H1 (cell line): ENCODE data around the gene WDR43. TPM values are rescaled to one million over a fixed set of nuclear protein-coding genes. Genes with fewer than 3 reads are reported as not detected.

ENCODE experiments used
- CTCF ChIA-PET: fragments of 300-600 bp; sonication (Branson Sonifier 250); formaldehyde crosslinking; loops from one replicate; lab custom pipeline; 2021; ENCODE audit not compliant: partially characterized antibody; lab: Charles Lee
- POLR2A ChIA-PET: fragments of 300-600 bp; sonication (Branson Sonifier 250); formaldehyde crosslinking; loops from one replicate; lab custom pipeline; 2021; ENCODE audit warnings: inconsistent platforms; ENCODE audit not compliant: partially characterized antibody; lab: Charles Lee
- DNase-seq, 2 experiments: peaks; one replicate each; pipeline versions ENCODE4 v3.0.0 to v3.0.0-alpha.2; 2010 to 2022; ENCODE audit warnings: low spot score in 2 of 2, low read depth in 1 of 2, mixed read lengths in 1 of 2
- FAIRE-seq: peaks from 2 replicates; lab custom pipeline; 2011; peaks lifted over from hg19 to GRCh38; lab: Jason Lieb, UNC
- H2AFZ ChIP-seq: 2 replicates; pipeline ENCODE4 v1.8.1; 2012; ENCODE audit warnings: low read length, inconsistent platforms
- H2AK5ac ChIP-seq: 2 replicates; pipeline ENCODE4 v1.6.1; 2013; ENCODE audit warnings: low read depth, low read length
- H2BK120ac ChIP-seq: replicated peaks from 2 replicates; pipeline ENCODE3; 2013; ENCODE audit warnings: low read depth, low read length, inconsistent platforms
- H2BK12ac ChIP-seq: 2 replicates; pipeline ENCODE4 v1.6.1; 2013; ENCODE audit warnings: low read depth, low read length
- H2BK15ac ChIP-seq: 2 replicates; pipeline ENCODE4 v1.6.1; 2013; ENCODE audit warnings: low read length
- H2BK20ac ChIP-seq: 2 replicates; pipeline ENCODE4 v1.6.1; 2013; ENCODE audit warnings: low read length
- H2BK5ac ChIP-seq: 2 replicates; pipeline ENCODE4 v1.6.1; 2013; ENCODE audit warnings: low read depth, low read length
- H3K14ac ChIP-seq: 2 replicates; pipeline ENCODE4 v1.6.1; 2013; ENCODE audit warnings: inconsistent platforms; ENCODE audit not compliant: insufficient read length
- H3K18ac ChIP-seq: 2 replicates; pipeline ENCODE4 v1.6.1; 2013; ENCODE audit warnings: low read length; ENCODE audit errors: extremely low read depth
- H3K23ac ChIP-seq: 2 replicates; pipeline ENCODE4 v1.6.1; 2013; ENCODE audit warnings: inconsistent platforms; ENCODE audit not compliant: insufficient read length
- H3K23me2 ChIP-seq: 2 replicates; pipeline ENCODE4 v1.6.1; 2013; ENCODE audit warnings: low read depth, low read length
- H3K27ac ChIP-seq: 2 replicates; pipeline ENCODE4 v1.6.1; 2011; ENCODE audit warnings: low read depth, low read length, inconsistent platforms
- H3K27me3 ChIP-seq, 4 experiments: replicated peaks in 1 of 4; 1 replicate in 1 of 4; 2 replicates in 3 of 4; pipeline versions ENCODE4 v1.6.1 to v1.8.1; 2011 to 2013; ENCODE audit warnings: low read length in 3 of 4, mild to moderate bottlenecking in 3 of 4, inconsistent platforms in 2 of 4, mixed read lengths in 2 of 4, moderate library complexity in 1 of 4; ENCODE audit not compliant: control insufficient read depth in 3 of 4, insufficient read depth in 3 of 4; ENCODE audit errors: extremely low read depth in 1 of 4
- H3K36me3 ChIP-seq, 4 experiments: 2 replicates each; pipeline versions ENCODE4 v1.6.1 to v1.8.1; 2011 to 2013; ENCODE audit warnings: mild to moderate bottlenecking in 4 of 4, low read length in 3 of 4, moderate library complexity in 2 of 4, control low read depth in 1 of 4, inconsistent platforms in 1 of 4; ENCODE audit not compliant: insufficient read depth in 4 of 4, control insufficient read depth in 2 of 4
- H3K4ac ChIP-seq: replicated peaks from 2 replicates; pipeline ENCODE3; 2013; ENCODE audit warnings: low read length, low read depth, mixed read lengths, inconsistent platforms; ENCODE audit not compliant: insufficient read length
- H3K4me1 ChIP-seq, 4 experiments: replicated peaks in 1 of 4; 1 replicate in 1 of 4; 2 replicates in 3 of 4; pipeline versions ENCODE4 v1.6.1 to v1.8.1; 2011 to 2013; ENCODE audit warnings: low read length in 3 of 4, inconsistent platforms in 2 of 4, mixed read lengths in 1 of 4; ENCODE audit not compliant: insufficient read depth in 4 of 4, control insufficient read depth in 3 of 4
- H3K4me2 ChIP-seq, 2 experiments: 2 replicates each; pipeline versions ENCODE4 v1.6.1 to v1.8.1; 2011 to 2013; ENCODE audit warnings: low read depth in 2 of 2, low read length in 2 of 2, control low read depth in 1 of 2, inconsistent platforms in 1 of 2, mild to moderate bottlenecking in 1 of 2; ENCODE audit not compliant: insufficient read depth in 1 of 2
- H3K4me3 ChIP-seq, 4 experiments: fragments of 200-600, 300-600 bp in 1 of 4; sonication (generic), shearing (Covaris generic), sonication (Bioruptor Twin) in 1 of 4; 2 replicates each; pipeline versions ENCODE4 v1.5.1 to v1.8.1; 2011 to 2016; ENCODE audit warnings: low read length in 4 of 4, low read depth in 3 of 4, control low read depth in 2 of 4, inconsistent platforms in 2 of 4, mild to moderate bottlenecking in 2 of 4, mixed read lengths in 1 of 4, moderate library complexity in 1 of 4; ENCODE audit not compliant: insufficient read depth in 2 of 4; ENCODE audit errors: extremely low read depth in 1 of 4
- H3K56ac ChIP-seq: replicated peaks from 2 replicates; pipeline ENCODE3; 2013; ENCODE audit warnings: low read depth, mild to moderate bottlenecking, mixed read lengths, low read length, inconsistent platforms; ENCODE audit not compliant: insufficient read length
- H3K79me1 ChIP-seq: 2 replicates; pipeline ENCODE4 v1.6.1; 2013; ENCODE audit warnings: low read depth, low read length, control low read depth
- H3K79me2 ChIP-seq, 2 experiments: 2 replicates each; pipeline versions ENCODE4 v1.6.1 to v1.8.1; 2012 to 2013; ENCODE audit warnings: low read length in 2 of 2, mild to moderate bottlenecking in 2 of 2, inconsistent platforms in 1 of 2; ENCODE audit not compliant: insufficient read depth in 2 of 2, control insufficient read depth in 1 of 2
- H3K9ac ChIP-seq, 4 experiments: replicated peaks in 1 of 4; 1 replicate in 1 of 4; 2 replicates in 3 of 4; pipeline versions ENCODE4 v1.6.1 to v1.8.1; 2011 to 2013; ENCODE audit warnings: low read depth in 3 of 4, low read length in 3 of 4, control low read depth in 2 of 4, mild to moderate bottlenecking in 2 of 4, moderate library complexity in 2 of 4, inconsistent platforms in 1 of 4; ENCODE audit errors: extremely low read depth in 1 of 4
- H3K9me3 ChIP-seq, 2 experiments: 2 replicates each; pipeline versions ENCODE4 v1.6.1 to v1.8.1; 2012 to 2013; ENCODE audit warnings: mild to moderate bottlenecking in 2 of 2, moderate library complexity in 2 of 2, control low read depth in 1 of 2, inconsistent platforms in 1 of 2, low read depth in 1 of 2, low read length in 1 of 2, mixed read lengths in 1 of 2; ENCODE audit not compliant: insufficient read depth in 2 of 2
- H4K20me1 ChIP-seq, 2 experiments: replicated peaks in 1 of 2; 2 replicates each; pipeline versions ENCODE3 to v1.8.1; 2011 to 2013; ENCODE audit warnings: inconsistent platforms in 2 of 2, low read length in 2 of 2, mild to moderate bottlenecking in 1 of 2; ENCODE audit not compliant: insufficient read depth in 2 of 2, control insufficient read depth in 1 of 2
- H4K5ac ChIP-seq: 2 replicates; pipeline ENCODE4 v1.6.1; 2013; ENCODE audit warnings: low read length, low read depth, mixed read lengths, inconsistent platforms; ENCODE audit not compliant: insufficient read length
- H4K8ac ChIP-seq: 2 replicates; pipeline ENCODE4 v1.8.0; 2013; ENCODE audit warnings: mild to moderate bottlenecking, moderate library complexity, low read length, inconsistent platforms; ENCODE audit not compliant: insufficient read depth; ENCODE audit errors: extremely low read depth
- H4K91ac ChIP-seq: replicated peaks from 2 replicates; pipeline ENCODE3; 2013; ENCODE audit warnings: low read length, mixed read lengths, inconsistent platforms; ENCODE audit not compliant: insufficient read length
- CBX8 ChIP-seq: fragments of 300-800, 300-1000 bp; sonication (generic); IDR thresholded peaks from 2 replicates; pipeline ENCODE4 v1.7.1; 2016; ENCODE audit warnings: low read depth, low read length, borderline replicate concordance
- EGR1 ChIP-seq: IDR thresholded peaks from 2 replicates; pipeline ENCODE4 v1.6.1; 2011; ENCODE audit warnings: low read depth, low read length, borderline replicate concordance
- HDAC6 ChIP-seq: IDR thresholded peaks from one replicate; pipeline ENCODE4 v1.7.1; 2012; ENCODE audit warnings: low read depth, mild to moderate bottlenecking, inconsistent platforms, low read length, moderate library complexity
- JUND ChIP-seq: IDR thresholded peaks from 2 replicates; pipeline ENCODE4 v1.6.1; 2011; ENCODE audit warnings: mild to moderate bottlenecking, improper control_type of control experiment, low read length
- SIRT6 ChIP-seq: IDR thresholded peaks from one replicate; pipeline ENCODE4 v1.7.1; 2012; ENCODE audit warnings: low read length, inconsistent platforms
- SRF ChIP-seq: IDR thresholded peaks from 2 replicates; pipeline ENCODE4 v1.6.1; 2011; ENCODE audit warnings: mild to moderate bottlenecking, low read depth, low read length, moderate library complexity
- TAF7 ChIP-seq: optimal IDR thresholded peaks from 2 replicates; pipeline ENCODE3; 2011; ENCODE audit warnings: low read depth, mild to moderate bottlenecking, inconsistent platforms, low read length, moderate library complexity, borderline replicate concordance
- TBP ChIP-seq: IDR thresholded peaks from 2 replicates; pipeline ENCODE4 v1.6.1; 2011; ENCODE audit warnings: low read depth, low read length, improper control_type of control experiment
- TEAD4 ChIP-seq: IDR thresholded peaks from 2 replicates; pipeline ENCODE4 v1.6.1; 2012; ENCODE audit warnings: low read depth, low read length, inconsistent platforms, mixed read lengths
- ZNF274 ChIP-seq: IDR thresholded peaks from 2 replicates; pipeline ENCODE4 v1.7.0; 2012; ENCODE audit warnings: low read length, borderline replicate concordance; ENCODE audit errors: extremely low read depth
- WGBS, 2 experiments: shearing (Covaris generic) in 1 of 2; methylation state at CpG; one replicate each; pipeline versions ENCODE4 v1.1.6 to v1.1.7; 2013 to 2015; ENCODE audit warnings: low lambda C conversion rate in 2 of 2, mixed read lengths in 2 of 2, inconsistent platforms in 1 of 2, low coverage in 1 of 2, missing lambda C conversion rate in 1 of 2; ENCODE audit not compliant: insufficient replicate concordance in 2 of 2, insufficient coverage in 1 of 2, insufficient read length in 1 of 2; ENCODE audit errors: extremely low coverage in 1 of 2, missing lambda C conversion rate in 1 of 2; 5-methylcytosine and 5-hydroxymethylcytosine counted together
- polyA plus RNA-seq, 7 experiments: library from polyadenylated mRNA; depleted of rRNA in 3 of 7; stranded (reverse) in 5 of 7; unstranded in 2 of 7; fragments of >200 nt in 5 of 7; fragments of 200-250 nt in 2 of 7; gene quantifications; 1 replicate in 5 of 7; 2 replicates in 1 of 7; 4 replicates in 1 of 7; pipeline versions ENCODE4 v1.2.1 to v1.2.3, GENCODE V29; 2011 to 2013; ENCODE audit warnings: missing spikeins in 2 of 7, mixed read lengths in 2 of 7
- total RNA-seq: library from RNA; stranded (reverse); fragmentation: NEBNext Ultra II Directional; extraction: Animal tissue kit (Norgen Biotek cat#: 25700); gene quantifications from 2 replicates; pipeline ENCODE4 v1.2.1, GENCODE V29; 2021
- TF ChIP-seq, protein P1 (sequence below), 3 experiments: IDR thresholded peaks; 1 replicate in 2 of 3; 2 replicates in 1 of 3; pipeline versions ENCODE4 v1.5.1 to v1.6.1; 2011; ENCODE audit warnings: low read length in 3 of 3, mild to moderate bottlenecking in 3 of 3, inconsistent platforms in 2 of 3, low read depth in 1 of 3, moderate library complexity in 1 of 3; ENCODE audit not compliant: insufficient read depth in 1 of 3; ENCODE audit errors: control extremely low read depth in 1 of 3

WDR43 gene
- total and polyA plus RNA-seq, 2 of the 8 experiments (the other 6 are each of a cell fraction or from before 2014, with no cell fraction given), result 57.8 to 142 TPM

- ChIA-PET CTCF (interaction anchor here (0.8 to 1.4 kb wide), 4 partner anchors 9 to 89 kb away, joined by 3 read pairs; no protein-coding TSS in a partner anchor), POLR2A (interaction anchor here (0.7 to 4.4 kb wide), 5 partner anchors 9 to 41 kb away, joined by 3 to 56 read pairs (median 6); partner anchors contain the start of genes TRMT61B and WDR43)
- Histone ChIP-seq H3K4ac (no peak overlapping the region), H2AK5ac (no peak overlapping the region), H3K56ac (no peak overlapping the region), H3K23me2 (no peaks in the 10 kb centered on the region), H4K20me1 (peaks cover 13 to 21% of the 10 kb centered on the region in 2 experiments), H3K4me1 (no peaks in the 10 kb centered on the region), H3K18ac (no peak overlapping the region), H3K9me3 (no peaks in the 10 kb centered on the region), H2BK120ac (no peak overlapping the region), H2BK12ac (no peak overlapping the region), H3K4me2 (no peak overlapping the region), H4K5ac (no peak overlapping the region), H2BK5ac (no peak overlapping the region), H2BK20ac (no peak overlapping the region), H3K79me2 (peaks cover 13 to 90% of the 10 kb centered on the region in 2 experiments), H3K27me3 (no peaks in the 10 kb centered on the region), H3K23ac (no peak overlapping the region), H3K27ac (no peak overlapping the region; the same call in 1 of the 2 replicates), H3K9ac (no peak overlapping the region), H3K14ac (no peak overlapping the region), H3K36me3 (peaks cover 27 to 88% (median 60%) of the 10 kb centered on the region in 4 experiments), H4K91ac (no peak overlapping the region), H4K8ac (no peak overlapping the region), H3K79me1 (peaks cover 6% of the 10 kb centered on the region; the same call in 1 of the 2 replicates), H2BK15ac (no peak overlapping the region), H2AFZ (no peak overlapping the region), H3K4me3 (no peak overlapping the region)
- no peak for DNase-seq
- WGBS, 2 experiments, result 94 to 100% methylated on average over 1 to 6 of the region's 6 CpGs
- FAIRE-seq, result no peak
- TF ChIP-seq TBP (no peak), CBX8 (no peak), SRF (no peak), SIRT6 (no peak), EGR1 (no peak), ZNF274 (no peak), HDAC6 (no peak), TEAD4 (no peak), JUND (no peak), TAF7 (no peak)
- TF ChIP-seq, protein P1, sequence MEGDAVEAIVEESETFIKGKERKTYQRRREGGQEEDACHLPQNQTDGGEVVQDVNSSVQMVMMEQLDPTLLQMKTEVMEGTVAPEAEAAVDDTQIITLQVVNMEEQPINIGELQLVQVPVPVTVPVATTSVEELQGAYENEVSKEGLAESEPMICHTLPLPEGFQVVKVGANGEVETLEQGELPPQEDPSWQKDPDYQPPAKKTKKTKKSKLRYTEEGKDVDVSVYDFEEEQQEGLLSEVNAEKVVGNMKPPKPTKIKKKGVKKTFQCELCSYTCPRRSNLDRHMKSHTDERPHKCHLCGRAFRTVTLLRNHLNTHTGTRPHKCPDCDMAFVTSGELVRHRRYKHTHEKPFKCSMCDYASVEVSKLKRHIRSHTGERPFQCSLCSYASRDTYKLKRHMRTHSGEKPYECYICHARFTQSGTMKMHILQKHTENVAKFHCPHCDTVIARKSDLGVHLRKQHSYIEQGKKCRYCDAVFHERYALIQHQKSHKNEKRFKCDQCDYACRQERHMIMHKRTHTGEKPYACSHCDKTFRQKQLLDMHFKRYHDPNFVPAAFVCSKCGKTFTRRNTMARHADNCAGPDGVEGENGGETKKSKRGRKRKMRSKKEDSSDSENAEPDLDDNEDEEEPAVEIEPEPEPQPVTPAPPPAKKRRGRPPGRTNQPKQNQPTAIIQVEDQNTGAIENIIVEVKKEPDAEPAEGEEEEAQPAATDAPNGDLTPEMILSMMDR (IDR thresholded peaks at IDR 0.05; ENCODE audit: control extremely low read depth in 1 of 3, insufficient read depth in 1 of 3, low read depth in 1 of 3, low read length in 3 of 3), result no peak
These were observed 15.3 kb downstream of the WDR43 start for GRCh38 chr2:28909655-28910353.
